AG20443 (cell line): ENCODE measurements around the gene GFOD1.
A peak's percentile ranks its signal among the peaks of the same experiment; 100 is the strongest.

Experiments used
- DNase-seq: peaks from one replicate; pipeline ENCODE4 v3.0.0; 2012; ENCODE audit warnings: low spot score, mixed read lengths

The GFOD1 gene

DNA sequence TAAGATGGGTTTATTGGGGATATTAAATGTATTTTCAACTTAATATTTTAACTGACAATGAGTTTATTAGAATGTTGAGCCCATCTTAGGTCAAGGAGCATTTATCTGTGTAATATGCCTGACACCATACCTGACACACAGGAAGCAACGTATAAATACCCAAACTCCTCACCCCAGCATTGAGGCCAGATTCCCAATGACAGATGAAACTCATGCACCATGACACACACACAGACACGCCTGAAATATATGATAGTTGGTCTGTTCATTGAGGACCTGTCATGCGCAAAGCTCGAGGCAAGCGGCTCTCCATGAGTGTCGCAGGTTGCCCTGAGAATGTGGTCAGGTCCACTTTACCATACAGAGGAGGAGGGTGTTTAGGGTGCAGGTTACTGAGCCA, 64.1 kb downstream of the GFOD1 start:
- no peak for DNase-seq

GRCh38 chr6:13422681-13423221, 64.6 kb downstream of the GFOD1 start:
- DNase-seq = no peak

DNA sequence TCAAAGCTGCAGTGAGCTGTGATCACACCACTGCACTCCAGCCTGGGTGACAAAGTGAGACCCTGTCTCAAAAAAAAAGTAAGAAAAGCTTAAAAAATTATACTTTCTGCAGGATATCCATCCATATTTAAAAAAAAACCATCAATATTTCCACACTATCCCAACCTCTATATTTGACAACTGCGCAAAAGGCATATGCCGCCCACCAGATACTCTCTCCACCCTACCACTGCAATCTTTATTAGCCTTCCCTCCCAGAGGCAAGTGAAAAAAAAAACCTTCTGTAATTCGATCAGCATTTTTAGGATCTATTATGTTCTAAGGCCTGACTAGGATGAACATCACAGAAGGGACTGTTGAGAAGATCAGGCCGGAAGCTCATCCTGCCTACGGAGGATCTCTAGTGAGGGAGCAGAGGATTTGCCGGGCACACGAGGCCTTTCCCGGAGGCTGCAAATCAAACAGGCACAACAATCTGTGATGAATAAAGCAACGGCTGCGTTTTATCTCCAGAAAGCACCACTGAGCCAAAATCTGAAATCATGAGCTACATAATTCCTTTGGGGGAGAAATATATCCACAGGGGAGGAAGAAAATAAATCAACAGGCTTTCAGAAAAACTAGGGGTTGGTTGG, 65.9 kb downstream of the GFOD1 start:
- no peak for DNase-seq

DNA sequence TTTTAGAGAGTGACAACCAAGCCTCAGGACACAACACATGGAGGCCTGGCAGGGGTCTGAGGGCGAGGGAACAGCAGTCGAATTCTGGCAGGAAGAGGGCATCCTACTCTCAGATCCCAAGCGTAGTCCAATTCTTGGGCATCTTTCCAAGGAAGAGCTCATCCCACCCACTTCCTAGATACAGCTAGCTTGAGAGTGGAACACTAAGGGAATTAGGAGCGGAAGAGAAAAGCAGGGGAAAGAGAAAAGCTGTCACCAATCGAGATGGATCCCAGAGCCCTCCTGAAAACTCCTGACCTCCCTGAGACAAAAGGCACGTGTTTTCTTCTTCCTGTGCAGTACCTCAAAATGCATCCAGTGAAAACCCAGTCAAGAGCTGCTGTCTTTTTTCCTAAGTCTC, 67.1 kb downstream of the GFOD1 start:
- no peak for DNase-seq

DNA sequence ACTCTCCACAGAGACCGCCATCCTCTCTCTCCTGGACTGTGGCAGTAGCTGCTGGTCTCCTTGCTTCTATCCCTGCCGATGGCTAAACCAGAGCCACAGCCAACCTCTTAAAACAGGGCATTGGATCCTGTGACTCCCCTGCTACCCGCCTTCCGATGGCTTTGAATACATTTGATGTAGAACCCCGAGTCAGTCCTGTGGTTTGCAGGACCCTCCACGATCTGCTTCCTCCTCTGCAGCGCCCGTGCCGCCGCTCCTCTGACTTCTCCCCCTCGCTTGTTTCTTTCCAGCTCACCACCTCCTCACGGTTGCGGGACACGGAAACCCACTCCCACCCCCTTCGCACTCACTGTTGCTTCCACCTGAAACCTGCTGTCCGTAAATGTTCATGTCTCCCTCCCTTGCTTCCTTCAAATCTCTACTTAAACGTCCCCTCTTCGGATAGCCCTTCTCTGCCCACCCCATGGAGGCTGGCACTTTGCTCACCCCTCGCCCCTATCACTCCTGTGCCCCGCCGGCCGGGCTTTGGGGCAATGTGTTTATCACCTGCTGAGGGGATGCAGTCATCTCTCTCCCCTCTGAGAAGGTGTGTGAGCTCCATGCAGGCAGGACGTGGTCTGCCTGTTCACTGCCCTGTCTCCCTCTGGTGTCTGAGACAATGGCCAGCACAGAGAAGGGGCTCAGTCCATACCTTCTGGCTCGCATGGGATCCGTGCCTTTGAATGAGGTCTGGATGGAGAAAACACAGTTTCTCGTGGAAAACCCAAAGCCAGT, 67.8 kb downstream of the GFOD1 start:
- no peak for DNase-seq

DNA sequence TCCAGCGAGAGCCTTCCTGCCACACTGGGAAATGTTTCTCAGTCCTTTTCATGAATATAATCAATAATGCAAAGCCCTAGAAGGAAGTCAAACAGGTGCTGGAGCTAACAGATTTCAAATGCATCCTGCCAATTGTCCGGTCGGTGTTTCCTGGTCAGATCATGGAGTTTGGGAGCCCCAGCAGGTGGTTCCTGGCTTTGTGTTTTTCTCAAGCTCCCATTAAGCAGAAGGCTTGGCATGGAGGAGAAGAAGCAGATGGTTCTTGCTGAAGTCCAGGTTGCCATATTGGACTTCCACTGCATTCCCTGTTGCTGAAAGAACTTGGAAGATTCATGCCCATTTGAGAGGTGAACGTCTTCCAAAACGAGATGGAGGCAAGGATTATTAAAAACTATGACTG, 68.6 kb downstream of the GFOD1 start:
- DNase-seq = no peak

DNA sequence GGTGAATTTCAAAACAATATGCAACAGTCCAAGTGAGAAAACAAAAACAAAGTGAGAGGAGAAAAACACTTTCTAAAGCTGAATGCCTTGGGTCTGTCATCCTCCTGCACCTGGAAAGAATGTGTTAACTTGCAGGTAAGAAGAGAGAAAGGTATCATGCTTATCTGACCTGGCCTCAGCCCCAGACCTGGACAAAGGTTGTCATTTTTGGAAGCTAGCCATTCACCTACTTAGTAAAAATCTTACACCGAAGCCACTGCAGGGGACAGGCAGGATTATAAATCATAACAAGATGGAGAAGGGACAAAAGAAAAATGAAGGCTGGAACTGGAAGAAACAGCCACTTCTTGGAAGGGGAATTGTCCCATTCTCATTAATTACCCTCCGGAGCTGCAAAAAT, 69.4 kb downstream of the GFOD1 start:
- no peak for DNase-seq

DNA sequence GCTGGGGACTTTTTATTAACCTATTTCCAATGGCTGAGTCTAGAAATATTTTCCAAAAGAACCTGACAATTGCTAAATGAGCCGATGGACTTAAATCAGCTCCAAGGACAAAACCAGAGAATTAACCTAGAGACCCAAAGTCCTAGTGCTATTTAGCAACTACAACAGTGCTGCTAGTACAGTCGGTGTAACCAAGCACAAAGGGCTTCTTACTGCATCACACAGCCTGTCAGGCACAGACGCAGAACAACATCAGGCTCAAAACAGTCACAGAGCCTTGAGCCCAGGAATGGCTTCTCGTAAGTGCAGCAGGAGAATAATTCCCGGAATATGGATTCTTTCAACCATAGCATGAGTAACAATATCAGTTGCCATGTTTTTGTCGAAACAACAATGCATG, 70.0 kb downstream of the GFOD1 start:
- DNase-seq = no peak

DNA sequence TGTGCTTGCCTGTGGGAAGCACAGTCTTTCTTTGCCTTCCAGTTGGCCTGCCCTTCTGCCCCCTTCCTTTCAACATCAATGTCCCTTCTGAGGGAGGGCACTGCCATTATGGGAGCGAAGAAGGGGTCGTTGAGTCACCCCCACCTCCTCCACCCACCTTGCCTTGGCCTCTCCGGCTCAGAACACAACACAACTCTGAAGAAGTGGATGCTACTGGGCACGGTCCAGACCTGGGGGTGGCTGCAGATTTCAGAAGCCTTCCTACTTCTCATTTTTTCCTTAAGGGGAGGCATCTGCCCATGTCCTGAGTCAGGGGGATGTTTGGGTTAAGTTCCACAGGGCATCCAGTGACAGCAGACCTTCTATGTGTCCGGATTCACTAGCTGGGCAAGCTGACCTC, 72.1 kb downstream of the GFOD1 start:
- no peak for DNase-seq

DNA sequence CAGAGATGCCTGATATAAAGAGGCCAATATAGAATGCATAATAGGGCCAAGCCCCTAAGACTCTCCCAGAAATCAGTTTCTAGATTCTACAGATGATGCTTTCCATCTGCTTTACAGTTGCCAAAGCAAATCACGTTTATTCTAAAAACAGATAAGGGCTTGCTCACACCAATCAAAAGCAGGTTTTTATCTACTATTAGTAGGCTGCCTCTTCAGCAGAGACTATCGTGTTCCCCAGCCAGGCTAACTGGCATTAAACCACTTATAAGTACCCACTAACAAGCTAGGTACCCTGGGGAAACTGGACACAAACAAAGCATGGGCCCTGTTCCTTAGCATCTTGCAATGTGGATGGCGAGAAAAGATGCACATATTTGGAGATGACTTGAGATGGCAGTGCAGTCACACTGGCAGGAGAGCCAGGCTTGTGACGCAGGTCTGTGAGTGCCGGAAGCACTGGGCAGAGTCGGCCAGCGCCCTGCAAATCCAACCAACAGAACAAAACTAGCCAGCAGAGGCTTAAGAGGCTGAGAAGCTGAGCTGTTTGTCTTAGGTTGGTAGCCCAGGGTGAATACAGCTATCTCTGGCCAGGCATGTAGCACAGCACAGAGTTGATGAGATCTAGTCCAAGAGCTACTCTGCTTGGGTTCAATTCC, 73.4 kb downstream of the GFOD1 start:
- no peak for DNase-seq

- peak; percentile 80 for DNase-seq
Measured at GRCh38 chr6:13413466-13413862, 73.9 kb downstream of the GFOD1 start.

- DNase-seq = no peak
Measured at GRCh38 chr6:13412639-13413465, 74.5 kb downstream of the GFOD1 start.

- DNase-seq = no peak
Measured at GRCh38 chr6:13412211-13412610, 75.2 kb downstream of the GFOD1 start.

DNA sequence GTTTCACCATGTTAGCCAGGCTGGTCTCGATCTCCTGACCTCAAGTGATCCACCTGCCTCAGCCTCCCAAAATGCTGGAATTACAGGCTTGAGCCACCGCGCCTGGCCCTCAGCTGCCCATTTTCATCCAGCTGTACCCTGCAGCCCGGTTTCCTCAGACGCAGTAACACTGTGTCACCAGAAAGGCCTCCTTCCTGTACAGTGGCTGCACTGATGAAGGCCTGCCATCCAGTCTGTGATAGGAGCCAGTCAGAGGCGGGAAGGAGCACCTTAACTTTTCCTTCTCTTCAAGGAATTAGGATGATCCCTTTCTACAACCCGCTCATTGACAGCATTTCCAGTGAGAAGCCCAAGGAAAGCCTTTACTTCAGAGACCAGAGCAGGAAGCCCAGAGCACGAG, 75.9 kb downstream of the GFOD1 start:
- DNase-seq = no peak

- DNase-seq = no peak
Measured at GRCh38 chr6:13409991-13410390, 77.4 kb downstream of the GFOD1 start.

DNA sequence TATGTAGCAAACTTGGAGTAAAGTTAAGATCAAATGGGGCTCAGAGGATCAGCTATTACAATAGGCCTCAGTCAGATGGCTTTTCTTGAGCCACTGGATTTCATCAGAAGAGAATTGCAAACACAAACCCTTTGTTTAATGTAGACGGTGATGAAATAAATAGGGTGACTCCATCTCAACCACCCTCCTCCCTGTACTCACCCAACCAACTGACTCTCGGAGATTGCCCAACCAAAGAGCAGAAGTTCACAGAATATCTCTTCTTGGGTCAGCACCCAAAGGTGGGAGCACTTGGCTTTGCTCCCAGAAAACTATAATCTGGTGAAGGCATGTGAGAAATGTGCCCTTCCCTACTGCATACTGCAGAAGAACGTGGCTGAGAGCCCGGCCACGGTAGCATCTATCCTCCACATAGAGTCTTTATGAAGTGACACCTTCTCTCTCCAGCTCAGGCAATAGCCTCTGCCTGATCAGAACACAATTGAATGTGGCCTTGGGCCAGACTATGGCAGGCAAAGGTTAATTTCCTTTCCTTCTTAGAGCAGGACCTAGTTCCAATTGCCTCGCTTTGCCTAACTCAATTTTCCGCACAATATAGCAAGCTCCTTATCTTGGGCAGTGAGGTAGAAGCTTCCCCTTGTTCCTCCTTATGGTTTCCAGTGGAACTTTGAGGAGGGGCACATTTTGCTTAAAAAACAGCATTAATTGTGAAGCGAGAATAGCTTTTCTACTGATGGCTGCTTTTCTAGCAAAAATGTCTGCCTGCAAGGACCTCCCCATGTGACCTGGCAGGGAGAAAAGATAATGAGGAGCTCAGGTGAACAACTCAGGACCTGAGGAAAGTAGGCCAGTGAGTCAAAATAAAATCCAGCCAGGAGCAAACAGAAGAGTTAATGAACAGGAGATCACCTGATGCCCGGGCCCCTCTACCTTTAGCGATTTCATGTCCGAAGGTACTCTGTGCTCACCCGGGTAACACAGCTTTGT, 79.4 kb downstream of the GFOD1 start:
- peak; percentile 43 for DNase-seq

- DNase-seq = no peak
Measured at GRCh38 chr6:13407368-13407708, 80.1 kb downstream of the GFOD1 start.

- no peak for DNase-seq
Measured at GRCh38 chr6:13406781-13407180, 80.6 kb downstream of the GFOD1 start.

- DNase-seq = no peak
Measured at GRCh38 chr6:13405961-13406477, 81.4 kb downstream of the GFOD1 start.

- no peak for DNase-seq
Measured at GRCh38 chr6:13404892-13405254, 82.5 kb downstream of the GFOD1 start.
